Rectal smooth muscle tissue (tissue), 1 donor: Measurements from ENCODE around the gene GNG7.

ENCODE experiments used
- H3K27ac ChIP-seq: one replicate; pipeline ENCODE4 v1.7.0; 2013; ENCODE audit warnings: low read depth, low read length, inconsistent platforms
- H3K27me3 ChIP-seq: one replicate; pipeline ENCODE4 v1.7.0; 2013; ENCODE audit warnings: low read length; ENCODE audit not compliant: control insufficient read depth, insufficient read depth
- H3K36me3 ChIP-seq: one replicate; pipeline ENCODE4 v1.7.0; 2013; ENCODE audit warnings: low read length; ENCODE audit not compliant: control insufficient read depth, insufficient read depth
- H3K4me1 ChIP-seq: one replicate; pipeline ENCODE4 v1.7.0; 2013; ENCODE audit warnings: low read length; ENCODE audit not compliant: control insufficient read depth, insufficient read depth
- H3K4me3 ChIP-seq: one replicate; pipeline ENCODE4 v1.7.0; 2013; ENCODE audit warnings: low read length
- H3K9ac ChIP-seq: one replicate; pipeline ENCODE4 v1.7.0; 2013; ENCODE audit warnings: low read length

GNG7 gene

DNA sequence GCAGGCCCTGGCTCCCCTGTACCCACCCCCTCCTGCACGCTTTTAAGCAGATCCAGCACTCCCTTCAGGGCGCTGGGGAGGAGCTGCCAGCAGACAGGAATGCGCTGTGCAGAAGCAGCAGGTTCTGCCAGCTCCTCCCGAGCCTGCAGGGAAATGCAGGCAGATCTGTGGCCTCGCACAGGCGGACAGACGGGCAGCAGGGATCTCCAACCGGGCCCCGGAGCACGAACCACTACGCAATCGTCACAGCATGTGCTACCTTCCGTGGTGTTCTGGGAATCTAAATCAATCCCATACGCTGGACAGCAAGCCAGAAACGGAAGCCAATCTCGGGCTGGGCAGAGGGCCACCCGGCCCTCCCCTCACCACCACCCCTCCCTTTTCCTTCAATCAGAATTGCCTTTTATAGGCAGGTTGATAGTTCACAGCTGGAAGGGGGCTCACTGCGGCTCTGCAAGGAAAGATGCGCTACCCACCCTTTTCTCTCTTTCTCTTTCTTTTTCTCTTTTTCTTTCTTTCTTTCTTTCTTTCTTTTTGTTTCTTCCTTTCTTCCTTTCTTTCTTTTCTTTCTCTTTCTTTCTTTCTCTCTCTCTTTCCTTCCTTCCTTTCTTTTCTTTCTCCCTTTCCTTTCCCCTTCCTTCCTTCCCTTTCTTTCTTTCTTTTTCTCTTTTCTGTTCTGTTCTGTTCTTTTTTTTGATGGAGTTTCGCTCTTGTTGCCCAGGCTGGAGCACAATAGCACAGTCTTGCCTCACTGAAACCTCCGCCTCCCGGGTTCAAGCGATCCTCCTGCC lies 99.9 kb downstream of the GNG7 start:
- H3K4me1 ChIP-seq, result peaks cover 9% of the 10 kb centered on the region
- H3K27ac ChIP-seq, result peak overlapping the region; percentile 93
- peak overlapping the region; percentile 41 for H3K4me3 ChIP-seq
- H3K9ac ChIP-seq, result no peak overlapping the region
- H3K36me3 ChIP-seq, result no peaks in the 10 kb centered on the region
- no peaks in the 10 kb centered on the region for H3K27me3 ChIP-seq

DNA sequence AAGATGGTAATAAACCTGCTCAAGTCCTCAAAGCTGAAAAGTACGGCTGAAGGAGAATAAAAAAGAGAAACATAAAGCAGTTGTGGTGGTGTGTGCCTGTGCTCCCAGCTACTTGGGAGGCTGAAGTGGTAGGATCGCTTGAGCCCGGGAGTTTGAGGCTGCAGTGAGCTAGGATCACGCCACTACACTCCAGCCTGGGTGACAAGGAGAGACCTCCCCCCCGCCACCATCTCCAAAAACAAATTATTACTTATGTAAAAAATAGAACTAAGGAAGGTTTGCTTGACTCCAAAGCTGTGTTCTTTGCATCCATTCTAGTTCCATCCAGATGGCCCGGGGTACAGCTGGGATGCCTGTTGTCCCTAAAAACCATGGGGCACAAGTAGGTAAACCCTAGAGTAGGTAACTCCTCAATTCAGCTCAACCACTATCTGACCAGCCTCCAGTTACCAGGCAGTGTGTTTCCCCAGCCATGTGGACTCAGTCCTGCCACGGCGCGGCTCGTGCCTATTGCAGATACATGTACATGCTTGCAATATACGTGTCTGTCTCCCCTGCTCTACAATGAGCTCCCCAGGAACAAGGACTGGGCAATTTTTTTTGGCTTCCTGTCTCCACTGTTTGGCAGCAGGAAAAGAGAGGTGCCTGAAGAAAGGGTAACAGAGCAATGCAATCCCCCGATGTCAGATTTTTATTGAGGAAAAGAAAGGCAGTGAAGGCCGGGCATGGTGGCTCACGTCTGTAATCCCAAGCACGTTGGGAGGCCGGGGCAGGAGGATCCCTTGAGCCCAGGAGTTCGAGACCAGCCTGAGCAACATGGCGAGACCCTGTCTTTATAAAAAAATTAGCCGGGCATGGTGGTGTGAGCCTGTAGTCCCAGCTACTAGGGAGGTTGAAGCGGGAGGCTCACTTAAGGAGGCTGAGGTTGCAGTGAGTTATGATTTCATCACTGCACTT lies 101.3 kb downstream of the GNG7 start:
- H3K27ac ChIP-seq, result peak overlapping the region; percentile 93
- no peaks in the 10 kb centered on the region for H3K36me3 ChIP-seq
- H3K4me3 ChIP-seq, result no peak overlapping the region
- H3K27me3 ChIP-seq, result no peaks in the 10 kb centered on the region
- peaks cover 9% of the 10 kb centered on the region for H3K4me1 ChIP-seq
- no peak overlapping the region for H3K9ac ChIP-seq

GRCh38 chr19:2594319-2594718 lies 108.2 kb downstream of the GNG7 start:
- no peak overlapping the region for H3K4me3 ChIP-seq
- no peak overlapping the region for H3K27ac ChIP-seq
- no peaks in the 10 kb centered on the region for H3K27me3 ChIP-seq
- H3K9ac ChIP-seq, result no peak overlapping the region
- H3K4me1 ChIP-seq, result no peaks in the 10 kb centered on the region
- no peaks in the 10 kb centered on the region for H3K36me3 ChIP-seq

GRCh38 chr19:2592824-2593223 lies 109.7 kb downstream of the GNG7 start:
- Histone ChIP-seq H3K4me3 (no peak overlapping the region), H3K27me3 (no peaks in the 10 kb centered on the region), H3K36me3 (no peaks in the 10 kb centered on the region), H3K27ac (no peak overlapping the region), H3K9ac (no peak overlapping the region), H3K4me1 (no peaks in the 10 kb centered on the region)

DNA sequence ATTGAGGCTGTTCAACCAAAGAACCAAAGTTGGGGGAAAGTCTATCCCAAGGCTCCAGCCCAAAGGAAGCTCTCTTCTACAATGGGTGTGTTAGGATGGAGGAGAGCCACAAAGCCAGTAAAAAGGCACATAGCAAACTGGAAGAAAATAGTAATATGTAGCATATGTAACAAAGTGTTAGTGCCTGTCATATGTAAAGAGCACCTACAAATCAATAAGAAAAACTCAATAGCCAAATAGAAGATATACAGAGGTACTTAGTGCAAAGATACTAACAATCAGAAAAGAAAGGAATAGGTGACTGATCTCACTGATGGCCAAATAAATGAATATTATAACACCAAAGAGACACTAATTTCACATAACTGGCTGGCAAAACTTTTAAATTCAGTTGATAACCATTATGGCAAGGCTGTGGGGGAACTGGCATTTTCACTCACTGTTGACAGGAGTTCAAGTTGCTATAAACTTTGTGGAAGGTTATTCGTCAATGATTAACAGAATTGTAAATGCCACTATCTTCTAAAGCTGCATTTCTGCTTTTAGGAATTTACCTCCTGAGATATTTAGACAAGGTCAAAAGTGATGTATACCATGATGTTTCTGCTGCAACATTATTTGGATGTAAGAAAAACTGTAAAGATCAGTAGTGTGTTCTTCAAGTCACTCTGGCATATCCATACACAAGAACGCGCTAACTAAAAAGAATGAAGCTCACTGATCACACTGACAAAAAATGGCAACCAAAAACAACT lies 110.8 kb downstream of the GNG7 start:
- Histone ChIP-seq H3K27me3 (no peaks in the 10 kb centered on the region), H3K4me3 (no peak overlapping the region), H3K36me3 (no peaks in the 10 kb centered on the region), H3K27ac (no peak overlapping the region), H3K9ac (no peak overlapping the region), H3K4me1 (no peaks in the 10 kb centered on the region)

GRCh38 chr19:2590630-2591399 lies 111.7 kb downstream of the GNG7 start:
- no peaks in the 10 kb centered on the region for H3K4me1 ChIP-seq
- H3K27me3 ChIP-seq, result no peaks in the 10 kb centered on the region
- H3K4me3 ChIP-seq, result no peak overlapping the region
- no peaks in the 10 kb centered on the region for H3K36me3 ChIP-seq
- H3K27ac ChIP-seq, result no peak overlapping the region
- H3K9ac ChIP-seq, result no peak overlapping the region

DNA sequence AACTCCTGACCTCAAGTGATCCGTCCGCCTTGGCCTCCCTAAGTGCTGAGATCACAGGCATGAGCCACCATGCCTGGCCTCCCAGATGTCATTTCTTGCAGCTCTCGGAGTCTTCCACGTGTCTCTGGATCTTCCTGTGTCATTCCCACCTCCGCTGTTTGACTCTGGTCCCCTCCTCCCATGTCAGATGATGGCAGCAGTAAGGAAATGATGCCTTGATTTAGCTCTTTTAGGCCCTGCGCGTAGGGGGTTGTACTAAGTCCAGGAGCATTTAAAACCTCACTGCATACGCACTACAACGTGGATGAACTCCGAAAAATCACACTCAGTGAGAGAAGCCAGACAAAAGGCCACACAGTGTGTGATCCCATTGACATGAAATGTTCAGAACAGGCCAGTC lies 113.1 kb downstream of the GNG7 start:
- H3K4me3 ChIP-seq, result no peak overlapping the region
- no peak overlapping the region for H3K9ac ChIP-seq
- H3K36me3 ChIP-seq, result no peaks in the 10 kb centered on the region
- no peaks in the 10 kb centered on the region for H3K27me3 ChIP-seq
- no peaks in the 10 kb centered on the region for H3K4me1 ChIP-seq
- no peak overlapping the region for H3K27ac ChIP-seq

- Histone ChIP-seq H3K4me3 (no peak overlapping the region), H3K27me3 (no peaks in the 10 kb centered on the region), H3K27ac (no peak overlapping the region), H3K36me3 (no peaks in the 10 kb centered on the region), H3K4me1 (no peaks in the 10 kb centered on the region), H3K9ac (no peak overlapping the region)
Measured at GRCh38 chr19:2588081-2588777, 114.3 kb downstream of the GNG7 start.

- H3K36me3 ChIP-seq, result no peaks in the 10 kb centered on the region
- no peaks in the 10 kb centered on the region for H3K4me1 ChIP-seq
- H3K27me3 ChIP-seq, result no peaks in the 10 kb centered on the region
- H3K4me3 ChIP-seq, result no peak overlapping the region
- no peak overlapping the region for H3K27ac ChIP-seq
- H3K9ac ChIP-seq, result no peak overlapping the region
Measured at GRCh38 chr19:2587001-2587719, 115.3 kb downstream of the GNG7 start.

- Histone ChIP-seq H3K36me3 (no peaks in the 10 kb centered on the region), H3K4me3 (no peak overlapping the region), H3K27me3 (no peaks in the 10 kb centered on the region), H3K27ac (no peak overlapping the region), H3K9ac (no peak overlapping the region), H3K4me1 (no peaks in the 10 kb centered on the region)
Measured at GRCh38 chr19:2586196-2586595, 116.3 kb downstream of the GNG7 start.

- H3K27ac ChIP-seq, result no peak overlapping the region
Measured at GRCh38 chr19:2584002-2584401, 118.5 kb downstream of the GNG7 start.

More at GRCh38 chr19:2584002-2584401, 118.5 kb downstream of the GNG7 start:
- Histone ChIP-seq H3K4me3 (no peak overlapping the region), H3K4me1 (peaks cover 4% of the 10 kb centered on the region), H3K27me3 (no peaks in the 10 kb centered on the region), H3K36me3 (no peaks in the 10 kb centered on the region), H3K9ac (no peak overlapping the region)
